WTC11 (cell line): ENCODE measurements around the gene TST. TPM values are rescaled to one million over a fixed set of nuclear protein-coding genes. Genes with fewer than 3 reads are reported as not detected.
A peak's percentile ranks its signal among the peaks of the same experiment; 100 is the strongest.

Experiments
- ATAC-seq: fragments of 200-7000 bp; cut with Tn5 transposase; 2 replicates; pipeline ENCODE4 v1.10.0; 2021; ENCODE audit warnings: mild to moderate bottlenecking, moderate library complexity
- CTCF ChIA-PET: fragments of 300-600 bp; sonication (Branson Sonifier 250); formaldehyde crosslinking; loops from one replicate; lab custom pipeline; 2021; ENCODE audit warnings: antibody characterized with exemption; lab: Charles Lee
- POLR2A ChIA-PET: fragments of 350-600 bp; sonication (Branson Sonifier 250); formaldehyde crosslinking; loops from one replicate; lab custom pipeline; 2021; ENCODE audit warnings: antibody characterized with exemption; lab: Charles Lee
- DNase-seq: peaks from one replicate; pipeline ENCODE4 v3.0.0; 2021; ENCODE audit warnings: low spot score
- H3K27ac Mint-ChIP-seq: 2 replicates; pipeline ENCODE4 v1.8.0; 2021; ENCODE audit warnings: mixed read lengths
- H3K27me3 Mint-ChIP-seq: 2 replicates; pipeline ENCODE4 v1.8.0; 2021; ENCODE audit warnings: low read depth, mild to moderate bottlenecking, moderate library complexity, mixed read lengths
- H3K36me3 Mint-ChIP-seq: 2 replicates; pipeline ENCODE4 v1.8.0; 2021; ENCODE audit warnings: mixed read lengths
- H3K4me1 Mint-ChIP-seq: 2 replicates; pipeline ENCODE4 v1.8.0; 2022; ENCODE audit warnings: mixed read lengths
- H3K4me3 Mint-ChIP-seq: 2 replicates; pipeline ENCODE4 v1.8.0; 2021; ENCODE audit warnings: mild to moderate bottlenecking, moderate library complexity, mixed read lengths
- H3K9me3 Mint-ChIP-seq: 2 replicates; pipeline ENCODE4 v1.8.0; 2021; ENCODE audit warnings: mixed read lengths
- CREM ChIP-seq: sonication (generic); formaldehyde crosslinking; IDR thresholded peaks from 2 replicates; pipeline ENCODE4 v1.8.1; 2022; ENCODE audit warnings: mild to moderate bottlenecking, missing genetic modification reagents, moderate library complexity
- FOXP1 ChIP-seq: sonication (generic); formaldehyde crosslinking; IDR thresholded peaks from 2 replicates; pipeline ENCODE4 v1.8.0; 2022; ENCODE audit warnings: missing genetic modification reagents, mild to moderate bottlenecking, moderate library complexity, borderline replicate concordance
- GABPB1 ChIP-seq: sonication (generic); formaldehyde crosslinking; IDR thresholded peaks from 2 replicates; pipeline ENCODE4 v1.8.1; 2023; ENCODE audit warnings: mild to moderate bottlenecking, missing genetic modification reagents
- MXD4 ChIP-seq: fragments of 250-450 bp; sonication (Bioruptor Pico); IDR thresholded peaks from 2 replicates; pipeline ENCODE4 v1.8.0; 2021; ENCODE audit warnings: mild to moderate bottlenecking, moderate library complexity, borderline replicate concordance
- ZNF263 ChIP-seq: sonication (generic); formaldehyde crosslinking; IDR thresholded peaks from 2 replicates; pipeline ENCODE4 v1.8.1; 2022; ENCODE audit warnings: low read depth, mild to moderate bottlenecking, moderate library complexity, missing genetic modification reagents
- total RNA-seq: library from RNA; stranded (reverse); gene quantifications from 3 replicates; pipeline ENCODE4 v1.2.3, GENCODE V29; 2021
- TF ChIP-seq, protein P1 (sequence below): sonication (generic); formaldehyde crosslinking; conservative IDR thresholded peaks from 2 replicates; pipeline ENCODE4 v1.8.1; 2023; ENCODE audit warnings: mild to moderate bottlenecking, low read depth, missing genetic modification reagents, moderate library complexity
- TF ChIP-seq, protein P2 (sequence below): fragments of 200-600 bp; IDR thresholded peaks from 2 replicates; pipeline ENCODE4 v1.8.0; 2022; ENCODE audit warnings: antibody characterized with exemption
- TF ChIP-seq, protein P3 (sequence below): fragments of 250-450 bp; sonication (Bioruptor Pico); conservative IDR thresholded peaks from 2 replicates; pipeline ENCODE4 v1.9.0; 2021; ENCODE audit warnings: mild to moderate bottlenecking
- TF ChIP-seq, protein P4 (sequence below): fragments of 250-450 bp; sonication (Bioruptor Pico); IDR thresholded peaks from 2 replicates; pipeline ENCODE4 v1.9.0; 2021; ENCODE audit warnings: mild to moderate bottlenecking
- TF ChIP-seq, protein P5 (sequence below): sonication (generic); formaldehyde crosslinking; IDR thresholded peaks from 2 replicates; pipeline ENCODE4 v1.8.0; 2023; ENCODE audit warnings: missing genetic modification reagents, mild to moderate bottlenecking, borderline replicate concordance

Gene TST
- total RNA-seq, 1 experiment from 2014 or later: 24.4 TPM

DNA sequence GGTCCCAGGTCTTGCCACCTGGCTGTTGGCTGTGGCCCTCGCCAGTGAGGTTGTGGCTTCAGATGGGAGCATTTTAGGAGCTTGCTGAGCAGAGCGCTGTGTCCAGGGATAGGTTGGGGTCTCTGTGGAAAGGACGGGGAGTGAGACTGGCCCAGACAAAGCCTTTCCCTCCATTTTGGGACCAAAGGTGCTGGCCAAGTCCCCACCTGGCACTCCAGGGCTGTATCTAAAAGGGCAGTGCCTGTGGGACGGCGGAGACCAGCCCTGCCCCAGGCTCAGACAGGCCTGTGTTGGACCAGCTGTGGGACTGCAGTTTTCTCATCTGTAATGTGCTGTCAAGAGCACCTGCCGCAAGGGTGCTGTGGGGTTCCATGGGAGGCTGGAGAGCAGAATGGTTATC lies 27.3 kb upstream of the TST start (continued):
- TF ChIP-seq, protein P1, sequence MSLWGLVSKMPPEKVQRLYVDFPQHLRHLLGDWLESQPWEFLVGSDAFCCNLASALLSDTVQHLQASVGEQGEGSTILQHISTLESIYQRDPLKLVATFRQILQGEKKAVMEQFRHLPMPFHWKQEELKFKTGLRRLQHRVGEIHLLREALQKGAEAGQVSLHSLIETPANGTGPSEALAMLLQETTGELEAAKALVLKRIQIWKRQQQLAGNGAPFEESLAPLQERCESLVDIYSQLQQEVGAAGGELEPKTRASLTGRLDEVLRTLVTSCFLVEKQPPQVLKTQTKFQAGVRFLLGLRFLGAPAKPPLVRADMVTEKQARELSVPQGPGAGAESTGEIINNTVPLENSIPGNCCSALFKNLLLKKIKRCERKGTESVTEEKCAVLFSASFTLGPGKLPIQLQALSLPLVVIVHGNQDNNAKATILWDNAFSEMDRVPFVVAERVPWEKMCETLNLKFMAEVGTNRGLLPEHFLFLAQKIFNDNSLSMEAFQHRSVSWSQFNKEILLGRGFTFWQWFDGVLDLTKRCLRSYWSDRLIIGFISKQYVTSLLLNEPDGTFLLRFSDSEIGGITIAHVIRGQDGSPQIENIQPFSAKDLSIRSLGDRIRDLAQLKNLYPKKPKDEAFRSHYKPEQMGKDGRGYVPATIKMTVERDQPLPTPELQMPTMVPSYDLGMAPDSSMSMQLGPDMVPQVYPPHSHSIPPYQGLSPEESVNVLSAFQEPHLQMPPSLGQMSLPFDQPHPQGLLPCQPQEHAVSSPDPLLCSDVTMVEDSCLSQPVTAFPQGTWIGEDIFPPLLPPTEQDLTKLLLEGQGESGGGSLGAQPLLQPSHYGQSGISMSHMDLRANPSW (CRISPR knock-in tag): no peak

DNA sequence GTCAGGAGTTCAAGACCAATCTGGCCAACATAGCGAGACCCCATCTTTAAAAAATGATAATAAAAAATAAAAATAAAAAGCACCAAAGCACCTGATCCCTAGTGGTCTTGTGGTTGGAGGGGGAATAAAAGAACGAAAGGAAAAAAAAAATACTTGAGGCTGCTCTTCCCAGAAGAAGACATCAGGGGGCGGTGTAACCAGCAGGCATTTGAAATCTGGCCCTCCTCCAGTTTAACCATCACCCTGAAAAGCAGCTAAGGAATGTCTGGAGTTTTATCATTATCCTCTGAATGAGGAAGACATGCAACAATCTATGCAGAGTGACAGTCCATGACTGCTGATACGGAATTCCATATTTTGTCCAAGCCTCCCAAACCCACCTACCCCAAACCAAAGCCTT lies 26.7 kb upstream of the TST start:
- TF ChIP-seq, protein P2, sequence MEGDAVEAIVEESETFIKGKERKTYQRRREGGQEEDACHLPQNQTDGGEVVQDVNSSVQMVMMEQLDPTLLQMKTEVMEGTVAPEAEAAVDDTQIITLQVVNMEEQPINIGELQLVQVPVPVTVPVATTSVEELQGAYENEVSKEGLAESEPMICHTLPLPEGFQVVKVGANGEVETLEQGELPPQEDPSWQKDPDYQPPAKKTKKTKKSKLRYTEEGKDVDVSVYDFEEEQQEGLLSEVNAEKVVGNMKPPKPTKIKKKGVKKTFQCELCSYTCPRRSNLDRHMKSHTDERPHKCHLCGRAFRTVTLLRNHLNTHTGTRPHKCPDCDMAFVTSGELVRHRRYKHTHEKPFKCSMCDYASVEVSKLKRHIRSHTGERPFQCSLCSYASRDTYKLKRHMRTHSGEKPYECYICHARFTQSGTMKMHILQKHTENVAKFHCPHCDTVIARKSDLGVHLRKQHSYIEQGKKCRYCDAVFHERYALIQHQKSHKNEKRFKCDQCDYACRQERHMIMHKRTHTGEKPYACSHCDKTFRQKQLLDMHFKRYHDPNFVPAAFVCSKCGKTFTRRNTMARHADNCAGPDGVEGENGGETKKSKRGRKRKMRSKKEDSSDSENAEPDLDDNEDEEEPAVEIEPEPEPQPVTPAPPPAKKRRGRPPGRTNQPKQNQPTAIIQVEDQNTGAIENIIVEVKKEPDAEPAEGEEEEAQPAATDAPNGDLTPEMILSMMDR: peak; percentile 40; the same call in 1 of the 2 replicates
- TF ChIP-seq, protein P3, sequence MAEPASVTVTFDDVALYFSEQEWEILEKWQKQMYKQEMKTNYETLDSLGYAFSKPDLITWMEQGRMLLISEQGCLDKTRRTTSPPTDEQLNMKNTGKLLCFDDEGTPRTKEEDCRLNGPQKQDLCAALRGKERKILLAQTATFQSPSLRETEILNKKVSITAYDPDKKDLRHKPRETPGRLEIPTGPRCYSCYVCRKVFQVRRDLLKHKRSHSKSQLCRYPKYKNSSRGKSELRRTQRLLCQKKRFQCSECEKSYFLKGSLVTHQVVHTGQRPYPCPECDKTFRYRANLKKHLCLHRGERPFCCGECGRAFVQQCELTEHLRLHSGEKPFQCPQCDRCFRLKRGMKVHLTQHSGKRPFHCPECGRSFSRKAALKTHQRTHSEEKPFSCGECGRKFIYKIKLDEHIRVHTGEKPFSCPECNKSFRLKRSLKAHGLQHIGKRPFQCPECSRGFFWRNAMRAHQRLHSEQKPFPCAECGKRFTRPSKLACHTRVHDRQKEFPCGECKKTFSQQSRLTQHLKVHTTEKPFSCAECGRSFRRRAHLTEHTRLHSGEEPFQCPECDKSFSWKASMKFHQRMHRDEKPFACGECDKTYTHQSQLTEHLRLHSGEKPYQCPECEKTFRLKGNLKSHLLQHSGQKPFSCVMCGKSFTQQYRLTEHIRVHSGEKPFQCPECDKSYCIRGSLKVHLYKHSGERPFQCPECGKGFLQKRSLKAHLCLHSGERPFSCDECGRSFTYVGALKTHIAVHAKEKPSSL (CRISPR knock-in tag): no peak
- no peak overlapping the region for H3K4me3 Mint-ChIP-seq
- DNase-seq (no peak), ATAC-seq (peak; percentile 61)
- ChIA-PET POLR2A (interaction anchor here (0.5 kb wide), 1 partner anchor 166 kb away, joined by 3 read pairs; no protein-coding TSS in a partner anchor), CTCF (interaction anchor here (0.6 to 3.2 kb wide), 48 partner anchors 9 to 596 kb away, joined by 3 to 21 read pairs (median 4); partner anchors contain the start of genes IL2RB, MPST and TST)
- no peaks in the 10 kb centered on the region for H3K36me3 Mint-ChIP-seq
- H3K27me3 Mint-ChIP-seq: peaks cover 15% of the 10 kb centered on the region
- H3K27ac Mint-ChIP-seq: no peak overlapping the region
- H3K9me3 Mint-ChIP-seq: no peaks in the 10 kb centered on the region
- peaks cover 10% of the 10 kb centered on the region for H3K4me1 Mint-ChIP-seq

DNA sequence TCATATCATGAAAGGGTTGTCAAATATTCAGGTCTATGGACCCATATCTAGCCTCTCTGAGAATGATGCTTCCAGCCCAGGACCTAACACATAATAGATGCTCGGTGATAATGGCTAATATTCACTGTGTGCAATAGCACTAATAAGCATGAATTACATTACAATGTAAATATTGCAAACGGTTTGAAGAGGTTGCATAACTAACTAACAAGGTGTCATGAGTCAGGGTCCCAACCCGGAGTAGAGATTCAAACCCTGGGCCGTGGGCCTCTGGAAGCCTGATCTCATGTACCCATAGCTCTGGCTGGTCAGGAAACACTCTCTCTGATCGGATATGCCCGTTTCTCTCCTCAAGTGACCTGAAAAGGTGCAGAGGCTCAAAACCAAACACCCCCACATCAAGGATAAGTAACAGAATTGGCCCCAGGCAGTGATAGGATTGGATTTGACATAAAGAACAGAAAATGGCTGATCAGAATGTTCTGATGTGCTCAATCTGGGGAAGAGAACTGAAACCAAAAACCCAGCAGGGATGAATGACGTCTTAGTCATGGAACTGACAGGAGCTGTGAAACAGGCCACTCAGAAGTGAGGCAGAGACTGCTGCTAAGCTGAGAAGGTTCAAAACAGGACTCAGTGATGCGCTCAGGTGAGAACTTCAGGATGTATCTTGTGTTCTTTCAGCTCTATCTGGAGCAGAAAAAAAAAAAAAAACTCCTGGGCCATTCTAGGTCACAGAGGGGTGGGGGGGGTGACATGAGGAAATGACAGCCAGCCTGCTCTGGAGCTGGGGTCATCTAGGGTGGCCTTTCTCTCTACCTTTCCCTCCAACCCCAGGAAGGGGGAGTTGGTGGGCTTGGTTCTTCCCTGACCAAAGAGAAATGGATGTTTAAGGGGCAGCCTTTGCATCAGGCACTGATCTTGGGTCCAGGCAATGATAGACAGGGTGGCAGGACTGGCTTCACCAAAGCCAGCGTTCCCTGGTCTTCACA lies 25.7 kb upstream of the TST start:
- POLR2A ChIA-PET: interaction anchor here (0.6 to 0.7 kb wide), 2 partner anchors 210 to 1565 kb away, joined by 5 read pairs; no protein-coding TSS in a partner anchor
- H3K36me3 Mint-ChIP-seq: no peaks in the 10 kb centered on the region
- no peak overlapping the region for H3K4me3 Mint-ChIP-seq
- peaks cover 10% of the 10 kb centered on the region for H3K4me1 Mint-ChIP-seq
- TF ChIP-seq GABPB1 (CRISPR knock-in tag): peak; percentile 71; the same call in 1 of the 2 replicates
- no peak for TF ChIP-seq ZNF263
- no peak for TF ChIP-seq FOXP1
- TF ChIP-seq CREM (CRISPR knock-in tag): no peak
- TF ChIP-seq MXD4 (CRISPR knock-in tag): no peak
- TF ChIP-seq, protein P4, sequence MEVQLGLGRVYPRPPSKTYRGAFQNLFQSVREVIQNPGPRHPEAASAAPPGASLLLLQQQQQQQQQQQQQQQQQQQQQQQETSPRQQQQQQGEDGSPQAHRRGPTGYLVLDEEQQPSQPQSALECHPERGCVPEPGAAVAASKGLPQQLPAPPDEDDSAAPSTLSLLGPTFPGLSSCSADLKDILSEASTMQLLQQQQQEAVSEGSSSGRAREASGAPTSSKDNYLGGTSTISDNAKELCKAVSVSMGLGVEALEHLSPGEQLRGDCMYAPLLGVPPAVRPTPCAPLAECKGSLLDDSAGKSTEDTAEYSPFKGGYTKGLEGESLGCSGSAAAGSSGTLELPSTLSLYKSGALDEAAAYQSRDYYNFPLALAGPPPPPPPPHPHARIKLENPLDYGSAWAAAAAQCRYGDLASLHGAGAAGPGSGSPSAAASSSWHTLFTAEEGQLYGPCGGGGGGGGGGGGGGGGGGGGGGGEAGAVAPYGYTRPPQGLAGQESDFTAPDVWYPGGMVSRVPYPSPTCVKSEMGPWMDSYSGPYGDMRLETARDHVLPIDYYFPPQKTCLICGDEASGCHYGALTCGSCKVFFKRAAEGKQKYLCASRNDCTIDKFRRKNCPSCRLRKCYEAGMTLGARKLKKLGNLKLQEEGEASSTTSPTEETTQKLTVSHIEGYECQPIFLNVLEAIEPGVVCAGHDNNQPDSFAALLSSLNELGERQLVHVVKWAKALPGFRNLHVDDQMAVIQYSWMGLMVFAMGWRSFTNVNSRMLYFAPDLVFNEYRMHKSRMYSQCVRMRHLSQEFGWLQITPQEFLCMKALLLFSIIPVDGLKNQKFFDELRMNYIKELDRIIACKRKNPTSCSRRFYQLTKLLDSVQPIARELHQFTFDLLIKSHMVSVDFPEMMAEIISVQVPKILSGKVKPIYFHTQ (CRISPR knock-in tag): no peak
- TF ChIP-seq, protein P5, sequence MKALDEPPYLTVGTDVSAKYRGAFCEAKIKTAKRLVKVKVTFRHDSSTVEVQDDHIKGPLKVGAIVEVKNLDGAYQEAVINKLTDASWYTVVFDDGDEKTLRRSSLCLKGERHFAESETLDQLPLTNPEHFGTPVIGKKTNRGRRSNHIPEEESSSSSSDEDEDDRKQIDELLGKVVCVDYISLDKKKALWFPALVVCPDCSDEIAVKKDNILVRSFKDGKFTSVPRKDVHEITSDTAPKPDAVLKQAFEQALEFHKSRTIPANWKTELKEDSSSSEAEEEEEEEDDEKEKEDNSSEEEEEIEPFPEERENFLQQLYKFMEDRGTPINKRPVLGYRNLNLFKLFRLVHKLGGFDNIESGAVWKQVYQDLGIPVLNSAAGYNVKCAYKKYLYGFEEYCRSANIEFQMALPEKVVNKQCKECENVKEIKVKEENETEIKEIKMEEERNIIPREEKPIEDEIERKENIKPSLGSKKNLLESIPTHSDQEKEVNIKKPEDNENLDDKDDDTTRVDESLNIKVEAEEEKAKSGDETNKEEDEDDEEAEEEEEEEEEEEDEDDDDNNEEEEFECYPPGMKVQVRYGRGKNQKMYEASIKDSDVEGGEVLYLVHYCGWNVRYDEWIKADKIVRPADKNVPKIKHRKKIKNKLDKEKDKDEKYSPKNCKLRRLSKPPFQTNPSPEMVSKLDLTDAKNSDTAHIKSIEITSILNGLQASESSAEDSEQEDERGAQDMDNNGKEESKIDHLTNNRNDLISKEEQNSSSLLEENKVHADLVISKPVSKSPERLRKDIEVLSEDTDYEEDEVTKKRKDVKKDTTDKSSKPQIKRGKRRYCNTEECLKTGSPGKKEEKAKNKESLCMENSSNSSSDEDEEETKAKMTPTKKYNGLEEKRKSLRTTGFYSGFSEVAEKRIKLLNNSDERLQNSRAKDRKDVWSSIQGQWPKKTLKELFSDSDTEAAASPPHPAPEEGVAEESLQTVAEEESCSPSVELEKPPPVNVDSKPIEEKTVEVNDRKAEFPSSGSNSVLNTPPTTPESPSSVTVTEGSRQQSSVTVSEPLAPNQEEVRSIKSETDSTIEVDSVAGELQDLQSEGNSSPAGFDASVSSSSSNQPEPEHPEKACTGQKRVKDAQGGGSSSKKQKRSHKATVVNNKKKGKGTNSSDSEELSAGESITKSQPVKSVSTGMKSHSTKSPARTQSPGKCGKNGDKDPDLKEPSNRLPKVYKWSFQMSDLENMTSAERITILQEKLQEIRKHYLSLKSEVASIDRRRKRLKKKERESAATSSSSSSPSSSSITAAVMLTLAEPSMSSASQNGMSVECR: no peak
- TF ChIP-seq, all 79 proteins: peak for 1
- Mint-ChIP-seq H3K27me3 (peaks cover 12% of the 10 kb centered on the region), H3K27ac (no peak overlapping the region), H3K9me3 (no peaks in the 10 kb centered on the region)
- DNase-seq (no peak), ATAC-seq (no peak)
- CTCF ChIA-PET: interaction anchor here (0.6 to 3.2 kb wide), 18 partner anchors 14 to 716 kb away, joined by 3 to 21 read pairs (median 4); partner anchors contain the start of genes IL2RB and TST
